Activated T-helper 1 cell treated with anti-CD3 and anti-CD28 coated beads, Interleukin-2, amount 50 U/mL, for 16 hours (primary cell): ENCODE results near the gene TESK2.

Source experiments
- DNase-seq, 2 donors: peaks; one replicate each; pipeline ENCODE4 v3.0.0-alpha.2; 2020; ENCODE audit warnings: low read depth in 1 of 2, low spot score in 1 of 2

Gene TESK2

DNA sequence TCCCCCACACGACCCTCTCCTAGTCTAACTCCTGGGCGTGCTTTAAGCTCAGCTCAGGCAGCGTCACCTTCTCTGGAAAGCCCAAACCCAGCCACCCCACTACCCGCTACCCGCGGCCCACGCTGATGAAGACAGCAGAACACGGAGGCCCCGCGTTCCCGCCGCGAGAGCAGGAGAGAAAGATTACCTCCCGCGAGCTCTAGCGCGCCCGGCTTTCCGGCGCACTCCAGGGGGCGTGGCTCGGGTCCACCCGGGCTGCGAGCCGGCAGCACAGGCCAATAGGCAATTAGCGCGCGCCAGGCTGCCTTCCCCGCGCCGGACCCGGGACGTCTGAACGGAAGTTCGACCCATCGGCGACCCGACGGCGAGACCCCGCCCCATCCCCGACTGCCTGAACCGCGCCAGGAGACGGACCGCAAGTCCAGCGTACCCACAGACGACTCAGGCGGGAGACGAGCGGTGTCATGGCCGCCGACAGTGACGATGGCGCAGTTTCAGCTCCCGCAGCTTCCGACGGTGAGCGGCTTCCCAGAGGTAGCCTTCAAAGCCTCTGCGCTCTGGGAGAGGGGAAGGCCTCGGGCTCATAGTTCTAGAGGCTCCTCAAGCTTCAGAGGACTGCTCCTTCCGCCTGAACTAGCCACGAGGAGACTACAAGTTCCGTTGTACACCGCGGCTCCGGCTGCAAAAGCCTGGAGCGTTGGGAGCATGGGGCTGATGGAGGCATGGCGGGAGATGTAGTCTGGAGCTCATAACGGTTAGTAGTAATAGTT is 151.0 kb downstream of the TESK2 start, which contains the start of the genes MUTYH and TOE1:
MUTYH (minus strand) TSS at position 652 of the 770 bp plus-strand sequence. CDS start 5,935 bp downstream, outside the sequence.
TOE1 (plus strand) TSS at position 382 of the 770 bp plus-strand sequence; CDS start at position 465, 83 bp downstream.
- DNase-seq = peak; percentile 85 to 87

DNA sequence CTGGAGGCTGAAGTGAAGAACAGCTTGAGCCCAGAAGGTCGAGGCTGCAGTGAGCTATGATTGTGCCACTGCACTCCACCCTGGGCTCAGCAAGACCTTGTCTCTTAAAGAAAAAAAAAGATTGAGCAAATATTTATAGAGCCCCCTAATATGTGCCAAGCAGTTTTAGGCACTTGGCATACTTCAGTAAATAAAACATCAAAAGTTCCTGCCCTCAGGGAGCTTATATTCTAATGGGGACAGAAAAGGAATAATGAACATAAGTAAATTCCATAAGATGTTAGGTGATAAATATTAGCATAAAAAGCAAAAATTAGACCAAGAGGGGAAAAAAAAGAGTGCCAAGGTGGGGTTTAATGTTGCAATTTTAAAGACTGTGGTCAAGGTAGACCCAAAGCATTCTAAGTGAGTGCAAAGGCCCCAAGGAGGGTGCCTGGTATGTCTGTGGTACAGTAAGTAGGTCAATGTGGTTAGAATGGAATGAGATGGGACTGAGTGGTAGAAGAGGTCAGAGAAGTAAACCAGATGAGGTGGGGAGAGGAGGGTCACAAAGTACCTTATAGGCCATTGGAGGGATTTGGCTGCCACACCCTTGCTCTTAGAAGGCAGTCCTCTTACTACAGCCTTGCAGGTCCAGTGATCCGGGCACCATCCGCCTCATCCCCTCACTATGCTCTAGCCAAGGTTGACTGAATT is 153.2 kb downstream of the TESK2 start:
- no peak for DNase-seq

DNA sequence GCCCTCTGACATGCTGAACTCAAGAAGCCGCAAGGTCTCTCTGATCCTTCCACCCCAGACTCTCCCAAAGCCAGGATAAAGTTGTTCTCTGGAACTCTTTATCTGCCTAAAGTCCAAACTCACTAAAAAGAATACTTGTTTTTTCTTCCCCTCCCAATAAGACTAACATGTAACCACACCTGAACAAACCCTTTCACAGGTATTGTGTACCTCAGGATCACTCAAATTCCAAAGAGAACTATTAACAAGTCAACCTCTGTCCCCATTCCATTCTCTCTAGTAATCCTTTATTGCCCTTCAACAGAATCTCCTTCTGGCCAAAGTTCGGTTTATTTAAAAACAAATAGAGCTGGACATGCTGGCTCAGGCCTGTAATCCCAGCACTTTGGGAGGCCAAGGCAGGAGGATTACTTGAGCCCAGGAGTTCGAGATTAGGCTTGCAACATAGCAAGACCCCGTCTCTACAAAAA is 155.1 kb downstream of the TESK2 start:
- DNase-seq = no peak

DNA sequence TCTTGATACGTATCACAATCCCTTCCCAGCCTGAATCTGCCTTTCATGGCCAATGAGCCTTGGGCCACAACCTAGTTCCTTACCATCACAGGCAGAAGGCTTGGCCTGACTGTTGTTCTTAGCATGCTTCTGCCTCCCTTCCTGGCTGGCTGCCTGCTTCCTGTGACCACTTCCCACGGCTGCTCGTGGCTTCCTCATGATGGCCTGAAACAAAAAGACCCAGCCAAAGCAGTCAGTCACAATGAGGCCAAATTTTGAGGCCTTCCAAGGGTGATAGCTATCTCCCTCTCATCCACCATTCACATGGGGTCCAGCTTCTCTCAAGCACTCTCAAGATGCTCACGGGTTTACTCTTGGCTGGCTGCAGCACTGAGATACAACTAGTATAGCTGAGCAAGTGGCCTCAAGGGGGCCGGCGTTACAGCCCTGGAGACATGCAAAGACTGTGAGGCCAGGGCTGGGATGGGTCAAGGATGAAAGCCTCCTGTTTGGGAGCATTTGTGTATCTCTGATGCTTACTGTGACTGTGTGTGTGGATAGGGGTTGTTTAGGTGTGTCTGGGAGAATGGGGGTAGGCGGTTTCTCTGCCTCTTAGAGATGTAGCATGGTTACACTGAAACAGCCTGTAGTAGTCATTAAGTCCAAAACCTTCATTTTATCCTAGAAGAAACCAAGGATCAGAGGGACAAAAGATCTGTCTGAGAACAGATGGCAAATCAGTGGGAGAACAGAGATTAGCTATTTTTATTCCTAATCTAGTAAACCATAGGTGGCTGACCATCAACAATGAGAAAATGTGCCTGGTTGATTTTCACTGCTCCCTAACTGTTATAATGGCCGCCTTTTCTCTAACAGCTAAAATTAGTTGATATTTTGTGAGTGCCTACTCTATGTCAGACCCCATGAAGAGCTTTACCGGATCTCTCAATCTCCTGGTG is 156.4 kb downstream of the TESK2 start:
- DNase-seq = no peak

GRCh38 chr1:45332346-45332720 is 158.6 kb downstream of the TESK2 start:
- DNase-seq = no peak

- DNase-seq = no peak
Observed at GRCh38 chr1:45331436-45332345, 159.3 kb downstream of the TESK2 start.

DNA sequence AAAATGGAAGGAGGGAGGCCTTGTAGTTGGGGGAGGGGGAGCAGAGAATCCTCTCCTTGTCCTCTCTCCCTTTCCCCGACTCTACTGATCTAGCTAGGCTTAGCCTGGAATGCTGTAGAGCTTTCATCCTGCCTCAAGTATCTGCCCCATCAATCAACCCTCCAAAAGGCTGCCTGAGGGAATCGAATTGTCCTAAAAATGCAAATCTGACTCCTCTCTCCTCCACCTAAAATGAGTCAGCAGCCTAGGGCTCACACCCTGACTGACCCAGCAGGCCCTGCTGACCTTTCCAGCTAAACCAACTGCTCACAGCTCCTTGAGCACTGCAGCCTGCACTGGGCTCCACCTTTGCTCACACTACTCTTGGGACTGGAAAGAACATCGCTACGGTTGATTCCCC is 161.5 kb downstream of the TESK2 start:
- no peak for DNase-seq

DNA sequence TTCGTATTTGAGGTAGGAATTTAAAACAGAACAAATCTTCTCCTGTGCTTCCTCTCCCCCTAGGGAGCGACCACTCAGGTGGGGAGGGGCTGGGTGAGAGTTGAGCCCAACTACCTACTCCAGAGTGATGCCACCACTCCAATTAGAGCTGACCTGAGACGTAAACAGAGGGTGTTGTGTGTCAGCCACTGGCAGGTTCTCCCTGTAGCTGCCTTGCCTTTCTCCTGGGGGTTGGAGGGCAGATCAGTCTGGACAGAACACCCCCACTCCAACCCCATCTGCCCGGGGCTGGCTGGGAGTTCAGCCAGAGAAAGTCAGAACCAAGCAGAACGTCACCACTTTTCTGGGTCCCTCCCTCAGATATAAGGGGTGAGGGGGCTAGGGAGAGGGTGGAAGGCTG is 162.3 kb downstream of the TESK2 start:
- DNase-seq = no peak

DNA sequence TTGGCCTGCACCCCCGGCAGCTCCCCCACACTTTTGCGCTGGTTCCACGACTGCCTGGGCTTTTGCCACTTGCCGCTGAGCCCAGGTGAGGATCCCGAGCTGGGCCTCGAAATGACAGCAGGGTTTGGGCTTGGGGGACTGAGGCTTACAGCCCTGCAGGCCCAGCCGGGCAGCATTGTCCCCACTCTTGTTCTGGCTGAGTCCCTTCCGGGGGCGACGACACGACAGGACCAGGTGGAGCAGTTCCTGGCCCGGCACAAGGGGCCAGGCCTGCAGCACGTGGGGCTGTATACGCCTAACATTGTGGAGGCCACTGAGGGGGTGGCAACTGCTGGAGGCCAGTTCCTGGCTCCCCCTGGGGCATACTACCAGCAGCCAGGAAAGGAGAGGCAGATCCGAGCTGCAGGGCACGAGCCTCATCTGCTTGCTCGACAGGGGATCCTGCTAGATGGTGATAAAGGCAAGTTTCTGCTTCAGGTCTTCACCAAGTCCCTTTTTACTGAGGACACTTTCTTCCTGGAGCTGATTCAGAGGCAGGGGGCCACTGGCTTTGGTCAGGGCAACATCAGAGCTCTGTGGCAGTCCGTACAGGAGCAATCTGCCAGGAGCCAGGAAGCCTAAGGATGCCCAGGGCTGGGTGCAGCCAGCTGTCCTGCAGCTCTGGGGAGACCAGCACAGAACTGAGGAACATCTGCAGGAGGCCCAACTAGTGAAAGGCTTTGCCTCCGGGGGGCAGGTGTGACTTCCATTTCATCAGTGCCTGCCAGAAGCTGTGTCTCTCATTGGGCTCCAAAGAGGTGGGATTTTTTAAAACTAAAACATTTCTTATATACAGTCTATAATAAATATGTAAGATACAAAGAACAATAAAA is 163.1 kb downstream of the TESK2 start:
- no peak for DNase-seq

- peak in 1 of 2 donors; percentile 33 for DNase-seq
Observed at GRCh38 chr1:45326627-45327623, 164.0 kb downstream of the TESK2 start, which contains the start of gene HPDL. Gene HPDL, plus strand, starts transcription at chr1:45326895. Its CDS starts 254 bp downstream, at chr1:45327149.

DNA sequence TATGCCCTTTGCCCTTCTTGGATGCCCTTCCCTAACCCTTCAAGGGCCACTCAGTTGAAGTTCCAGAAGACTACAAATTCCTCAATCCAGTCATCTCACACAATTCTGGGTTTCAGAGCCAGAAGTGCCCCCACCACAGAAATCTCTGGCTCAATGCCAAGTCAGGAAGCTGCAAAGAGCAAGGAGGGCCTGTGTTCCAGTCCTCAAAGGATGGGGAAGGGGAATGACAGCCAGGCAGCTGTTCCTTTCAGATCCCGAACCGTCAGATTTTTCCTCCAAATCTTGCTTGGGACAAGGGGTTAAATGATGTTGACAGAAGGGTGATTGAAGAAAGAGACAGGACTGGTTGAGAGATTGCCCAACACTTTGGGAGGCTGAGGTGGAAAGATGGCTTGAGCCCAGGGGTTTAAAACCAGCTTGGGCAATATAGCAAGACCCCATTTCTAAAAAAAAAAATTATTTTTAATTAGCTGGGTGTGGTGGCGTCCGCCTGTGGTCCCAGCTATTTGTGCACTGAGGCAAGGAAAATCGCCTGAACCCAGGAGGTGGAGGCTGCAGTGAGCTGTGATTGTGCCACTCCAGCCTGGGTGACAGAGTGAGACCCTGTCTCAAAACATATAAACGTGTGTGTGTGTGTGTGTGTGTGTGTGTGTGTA is 165.0 kb downstream of the TESK2 start:
- no peak for DNase-seq

- DNase-seq = no peak
Observed at GRCh38 chr1:45322486-45323040, 168.4 kb downstream of the TESK2 start.

DNA sequence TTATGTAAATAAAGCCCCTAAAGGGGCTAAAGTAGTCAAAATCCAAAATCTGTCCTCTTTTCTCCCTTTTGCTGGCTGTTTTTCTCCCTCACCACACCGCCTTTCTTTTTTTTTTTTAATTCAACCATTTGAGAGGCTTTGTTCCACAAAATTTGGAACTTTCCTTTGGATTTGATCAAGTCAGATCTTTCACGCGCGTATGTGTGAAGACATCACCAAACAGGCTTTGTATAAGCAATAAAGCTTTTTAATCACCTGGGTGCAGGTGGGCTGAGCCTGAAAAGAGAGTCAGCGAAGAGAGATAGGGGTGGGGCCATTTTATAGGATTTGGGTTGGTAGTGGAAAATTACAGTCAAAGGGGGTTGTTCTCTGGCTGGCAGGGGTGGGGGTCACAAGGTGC is 169.5 kb downstream of the TESK2 start:
- DNase-seq = no peak

DNA sequence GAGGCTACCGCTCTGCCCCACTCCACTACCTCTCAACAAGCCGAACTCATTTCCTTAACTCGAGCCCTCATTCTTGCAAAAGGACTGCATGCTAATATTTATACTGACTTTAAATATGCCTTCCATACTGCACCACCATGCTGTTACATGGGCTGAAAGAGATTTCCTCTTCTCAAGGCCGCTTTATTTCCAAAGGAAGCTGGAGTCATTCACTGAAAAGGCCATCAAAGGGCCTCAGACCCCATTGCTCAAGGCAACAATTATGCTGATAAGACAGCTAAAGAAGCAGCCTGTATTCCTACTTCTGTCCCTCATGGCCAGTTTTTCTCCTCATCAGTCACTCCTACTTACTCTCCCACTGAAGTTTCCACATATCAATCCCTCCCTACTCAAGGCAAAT is 171.2 kb downstream of the TESK2 start:
- DNase-seq = no peak

DNA sequence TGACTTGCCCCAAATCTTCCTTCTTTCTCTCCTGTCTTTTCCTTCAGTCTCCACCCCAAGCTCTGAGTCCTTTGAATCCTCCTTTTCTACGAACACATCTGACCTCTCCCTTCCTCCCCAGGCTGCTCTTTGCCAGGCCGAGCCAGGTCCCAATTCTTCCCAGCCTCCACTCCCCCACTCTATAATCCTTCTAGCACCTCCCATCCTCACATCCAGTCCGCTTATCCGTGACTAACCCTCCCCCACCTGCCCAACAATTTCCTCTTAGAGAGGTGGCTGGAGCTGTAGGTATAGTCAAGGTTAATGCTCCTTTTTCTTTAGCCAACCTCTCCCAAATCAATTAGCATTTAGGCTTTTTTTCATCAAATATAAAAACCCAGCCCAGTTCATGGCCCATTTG is 173.8 kb downstream of the TESK2 start:
- DNase-seq = no peak

- no peak for DNase-seq
Observed at GRCh38 chr1:45314266-45314665, 176.7 kb downstream of the TESK2 start.

DNA sequence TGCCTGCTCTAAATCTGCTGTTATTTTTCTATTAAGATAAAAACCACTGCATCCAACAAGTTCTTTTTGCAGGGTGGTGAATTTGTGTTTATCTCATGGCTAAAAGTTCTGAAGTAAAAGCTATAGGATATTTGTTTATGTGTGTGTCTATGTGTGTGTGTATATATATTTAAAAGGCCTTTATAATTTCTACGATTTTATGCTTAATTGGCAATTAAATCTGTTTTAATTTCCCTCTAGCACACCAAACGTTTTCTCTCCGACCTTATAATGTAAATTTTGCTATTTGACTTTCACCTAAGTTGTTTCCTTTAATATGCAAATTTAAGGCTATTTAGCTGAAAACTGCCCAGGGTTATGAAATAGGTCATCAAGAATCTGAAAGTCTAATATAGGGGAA is 184.1 kb downstream of the TESK2 start:
- no peak for DNase-seq
